Measurements from ENCODE around the gene HCFC1R1.

HCFC1R1 gene

GRCh38 chr16:3035289-3035971, 11.7 kb upstream of the HCFC1R1 start:
- no peak overlapping the region for H3K4me3 ChIP-seq (ENCODE audit: low read length, poor library complexity, severe bottlenecking)
- H3K27me3 ChIP-seq (ENCODE audit: insufficient read depth, low read length, poor library complexity, severe bottlenecking) = no peaks in the 10 kb centered on the region
- H4K20me1 ChIP-seq (ENCODE audit: insufficient read depth, low read length, poor library complexity, severe bottlenecking) = no peaks in the 10 kb centered on the region
- no peak overlapping the region for H2AFZ ChIP-seq (ENCODE audit: low read length)
- TF ChIP-seq CTCF (conservative IDR thresholded peaks at IDR 0.05; ENCODE audit: low read length) = no peak
- TF ChIP-seq EZH2phosphoT487 (IDR thresholded peaks at IDR 0.05; ENCODE audit: borderline replicate concordance) = no peak
- no peaks in the 10 kb centered on the region for H3K4me1 ChIP-seq (ENCODE audit: insufficient read depth, low read length, poor library complexity, severe bottlenecking)
- no peaks in the 10 kb centered on the region for H3K9me3 ChIP-seq (ENCODE audit: insufficient read depth, low read depth, low read length)
- no peak overlapping the region for H3K4me2 ChIP-seq (ENCODE audit: low read depth, low read length, poor library complexity, severe bottlenecking)
- H3K79me2 ChIP-seq (ENCODE audit: insufficient read depth, low read length) = no peaks in the 10 kb centered on the region
- H3F3A ChIP-seq (ENCODE audit: low read depth) = no peaks in the 10 kb centered on the region
- no peaks in the 10 kb centered on the region for H3K9me2 ChIP-seq (replicated peaks; ENCODE audit: low read depth, low read length)
- H3K36me3 ChIP-seq (ENCODE audit: insufficient read depth, low read length) = no peaks in the 10 kb centered on the region
- H3K9ac ChIP-seq (ENCODE audit: low read depth, low read length, poor library complexity, severe bottlenecking) = no peak overlapping the region

GRCh38 chr16:3032624-3033023, 8.9 kb upstream of the HCFC1R1 start:
- H3K4me3 ChIP-seq (ENCODE audit: low read length, poor library complexity, severe bottlenecking) = no peak overlapping the region
- no peaks in the 10 kb centered on the region for H4K20me1 ChIP-seq (ENCODE audit: insufficient read depth, low read length, poor library complexity, severe bottlenecking)
- no peaks in the 10 kb centered on the region for H3K9me2 ChIP-seq (replicated peaks; ENCODE audit: low read depth, low read length)
- H3K9me3 ChIP-seq (ENCODE audit: insufficient read depth, low read depth, low read length) = no peaks in the 10 kb centered on the region
- no peaks in the 10 kb centered on the region for H3K27me3 ChIP-seq (ENCODE audit: insufficient read depth, low read length, poor library complexity, severe bottlenecking)
- TF ChIP-seq EZH2phosphoT487 (IDR thresholded peaks at IDR 0.05; ENCODE audit: borderline replicate concordance) = no peak
- TF ChIP-seq CTCF (conservative IDR thresholded peaks at IDR 0.05; ENCODE audit: low read length) = no peak
- no peak overlapping the region for H2AFZ ChIP-seq (ENCODE audit: low read length)
- no peaks in the 10 kb centered on the region for H3K79me2 ChIP-seq (ENCODE audit: insufficient read depth, low read length)
- no peaks in the 10 kb centered on the region for H3K4me1 ChIP-seq (ENCODE audit: insufficient read depth, low read length, poor library complexity, severe bottlenecking)
- H3K9ac ChIP-seq (ENCODE audit: low read depth, low read length, poor library complexity, severe bottlenecking) = no peak overlapping the region
- no peaks in the 10 kb centered on the region for H3F3A ChIP-seq (ENCODE audit: low read depth)
- H3K4me2 ChIP-seq (ENCODE audit: low read depth, low read length, poor library complexity, severe bottlenecking) = no peak overlapping the region
- no peaks in the 10 kb centered on the region for H3K36me3 ChIP-seq (ENCODE audit: insufficient read depth, low read length)

GRCh38 chr16:3030222-3031212, 6.8 kb upstream of the HCFC1R1 start:
- no peaks in the 10 kb centered on the region for H3K4me1 ChIP-seq (ENCODE audit: insufficient read depth, low read length, poor library complexity, severe bottlenecking)
- no peaks in the 10 kb centered on the region for H3K9me3 ChIP-seq (ENCODE audit: insufficient read depth, low read depth, low read length)
- H3K9ac ChIP-seq (ENCODE audit: low read depth, low read length, poor library complexity, severe bottlenecking) = no peak overlapping the region
- no peak for TF ChIP-seq CTCF (conservative IDR thresholded peaks at IDR 0.05; ENCODE audit: low read length)
- TF ChIP-seq EZH2phosphoT487 (IDR thresholded peaks at IDR 0.05; ENCODE audit: borderline replicate concordance) = no peak
- no peak overlapping the region for H2AFZ ChIP-seq (ENCODE audit: low read length)
- no peaks in the 10 kb centered on the region for H4K20me1 ChIP-seq (ENCODE audit: insufficient read depth, low read length, poor library complexity, severe bottlenecking)
- no peaks in the 10 kb centered on the region for H3F3A ChIP-seq (ENCODE audit: low read depth)
- no peak overlapping the region for H3K4me3 ChIP-seq (ENCODE audit: low read length, poor library complexity, severe bottlenecking)
- H3K27me3 ChIP-seq (ENCODE audit: insufficient read depth, low read length, poor library complexity, severe bottlenecking) = no peaks in the 10 kb centered on the region
- H3K9me2 ChIP-seq (replicated peaks; ENCODE audit: low read depth, low read length) = no peaks in the 10 kb centered on the region
- H3K79me2 ChIP-seq (ENCODE audit: insufficient read depth, low read length) = no peaks in the 10 kb centered on the region
- no peaks in the 10 kb centered on the region for H3K36me3 ChIP-seq (ENCODE audit: insufficient read depth, low read length)
- no peak overlapping the region for H3K4me2 ChIP-seq (ENCODE audit: low read depth, low read length, poor library complexity, severe bottlenecking)

Measured in Loucy (cell line).